ENCODE data around the gene SYNPO2.

- TF ChIP-seq POLR2A (IDR thresholded peaks at IDR 0.05; ENCODE audit: low read depth, low read length) (no peak), STAT1 (conservative IDR thresholded peaks at IDR 0.05) (no peak), CEBPB (IDR thresholded peaks at IDR 0.05; ENCODE audit: borderline replicate concordance in 1 of 2, low read depth in 2 of 2, low read length in 2 of 2) (no peak), RAD51 (IDR thresholded peaks at IDR 0.05) (no peak), PBX3 (IDR thresholded peaks at IDR 0.05; ENCODE audit: insufficient replicate concordance, low read depth, low read length) (no peak), CTCF (IDR thresholded peaks at IDR 0.05 in 2 of 3, conservative IDR thresholded peaks at IDR 0.05 in 1 of 3; ENCODE audit: control insufficient read depth in 2 of 3, extremely low read depth in 1 of 3, insufficient read depth in 1 of 3, low read depth in 3 of 3, low read length in 3 of 3) (no peak), NR2C2 (IDR thresholded peaks at IDR 0.05; ENCODE audit: borderline replicate concordance, control insufficient read depth, insufficient read length, low read depth) (no peak), CREM (IDR thresholded peaks at IDR 0.05; ENCODE audit: low read depth) (no peak)
These were observed 192.3 kb downstream of the SYNPO2 start for GRCh38 chr4:119080721-119081541.

Measured in GM12878 (cell line).